Measurements from ENCODE around the gene PALLD.

- TF ChIP-seq CTCF (IDR thresholded peaks at IDR 0.05) (no peak), POLR2A (IDR thresholded peaks at IDR 0.05) (no peak)
These were observed 165.6 kb downstream of the PALLD start for GRCh38 chr4:168662297-168662984.
